ENCODE data around the gene GLRA1. TPM values are rescaled to one million over a fixed set of nuclear protein-coding genes. Genes with fewer than 3 reads are reported as not detected.

GLRA1 gene
- polyA plus RNA-seq, 1 donor (not counting 4 experiments of a cell fraction or from before 2014, with no cell fraction given) = not detected

DNA sequence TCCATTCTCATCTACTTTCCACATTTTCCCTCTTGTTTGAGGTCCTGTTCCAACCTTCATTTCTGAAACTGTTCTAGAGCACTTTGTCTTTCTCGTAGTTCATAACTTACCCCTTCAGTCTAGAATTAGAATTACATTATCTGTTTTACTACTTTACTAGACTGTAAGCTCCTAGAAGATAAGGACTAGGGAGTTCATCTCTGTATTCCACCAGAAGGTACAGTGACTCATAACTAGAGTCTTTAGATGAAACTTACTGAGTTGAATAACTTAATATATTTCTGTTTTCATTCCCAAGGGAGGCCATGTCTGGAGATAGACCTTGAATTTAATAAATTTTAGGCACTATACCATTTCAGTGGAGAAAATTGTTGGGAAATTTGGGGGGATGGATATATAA, 114.2 kb downstream of the GLRA1 start:
- peak overlapping the region; percentile 15 for H3K27ac ChIP-seq (ENCODE audit: control insufficient read depth, insufficient read depth, low read length)
- H4K20me1 ChIP-seq (ENCODE audit: control insufficient read depth, extremely low read depth, insufficient read depth, low read length) = no peaks in the 10 kb centered on the region
- no peaks in the 10 kb centered on the region for H3K4me1 ChIP-seq (ENCODE audit: control insufficient read depth, extremely low read depth, insufficient read depth, low read length)

DNA sequence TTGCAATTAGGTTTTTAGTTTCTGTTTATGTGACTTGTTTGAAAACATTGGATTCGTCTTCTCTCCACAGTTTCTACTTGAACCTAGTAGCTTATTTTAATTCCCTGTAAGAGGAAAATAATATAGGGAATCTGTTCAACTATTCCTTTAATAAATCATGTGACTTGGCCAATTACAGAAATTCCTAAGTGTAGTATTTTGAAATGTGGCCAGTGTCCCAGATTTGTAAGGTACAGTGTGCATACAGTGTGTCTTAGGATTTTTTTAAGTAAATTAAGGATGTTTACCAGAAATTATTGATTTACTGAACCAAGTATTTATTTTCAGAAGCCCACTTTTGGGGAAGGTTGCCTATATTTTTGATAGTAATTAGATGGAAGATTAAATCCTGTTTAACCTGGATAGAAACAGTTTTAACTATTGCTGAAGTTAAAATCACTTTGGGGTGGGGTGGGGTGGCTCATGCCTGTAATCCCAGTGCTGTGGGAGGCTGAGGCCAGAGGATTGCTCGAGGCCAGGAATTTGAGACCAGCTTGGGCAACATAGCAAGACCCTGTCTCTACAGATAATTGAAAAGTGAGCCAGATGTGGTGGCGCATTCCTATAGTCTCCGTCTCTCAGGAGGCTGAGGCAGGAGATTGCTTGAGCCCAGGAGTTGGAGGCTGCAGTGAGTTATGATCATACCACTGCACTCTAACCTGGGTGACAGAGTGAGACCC, 116.0 kb downstream of the GLRA1 start:
- Histone ChIP-seq H3K36me3 (ENCODE audit: control insufficient read depth in 2 of 2, extremely low read depth in 1 of 2, insufficient read depth in 2 of 2, low read length in 2 of 2) (peaks cover 27 to 38% of the 10 kb centered on the region in 2 experiments), H3K9ac (ENCODE audit: control insufficient read depth, extremely low read depth, insufficient read depth, low read length) (no peak overlapping the region), H3K4me2 (ENCODE audit: control insufficient read depth, extremely low read depth, insufficient read depth, low read depth, low read length) (no peak overlapping the region), H3K4me1 (ENCODE audit: control insufficient read depth, extremely low read depth, insufficient read depth, low read length) (no peaks in the 10 kb centered on the region), H3K9me3 (ENCODE audit: control insufficient read depth, low read depth, low read length) (no peaks in the 10 kb centered on the region), H3K79me2 (ENCODE audit: control insufficient read depth, insufficient read depth, low read length) (peaks cover 36% of the 10 kb centered on the region), H3K4me3 (ENCODE audit: control insufficient read depth in 2 of 3, extremely low read depth in 1 of 3, insufficient read depth in 2 of 3, low read depth in 1 of 3, low read length in 3 of 3) (no peak overlapping the region), H3K9me1 (ENCODE audit: control insufficient read depth, extremely low read depth, insufficient read depth, low read length) (no peaks in the 10 kb centered on the region), H3K27ac (ENCODE audit: control insufficient read depth, insufficient read depth, low read length) (no peak overlapping the region), H2AFZ (ENCODE audit: control insufficient read depth, low read length) (no peak overlapping the region), H4K20me1 (ENCODE audit: control insufficient read depth, extremely low read depth, insufficient read depth, low read length) (no peaks in the 10 kb centered on the region), H3K27me3 (ENCODE audit: control insufficient read depth, extremely low read depth, insufficient read depth, low read length) (no peaks in the 10 kb centered on the region)
- dilution Hi-C loops (cut with MboI; ENCODE audit: extremely low pct_ligation_motif_present, low sequenced_read_pairs) = no loop called here
- TF ChIP-seq, protein P1, sequence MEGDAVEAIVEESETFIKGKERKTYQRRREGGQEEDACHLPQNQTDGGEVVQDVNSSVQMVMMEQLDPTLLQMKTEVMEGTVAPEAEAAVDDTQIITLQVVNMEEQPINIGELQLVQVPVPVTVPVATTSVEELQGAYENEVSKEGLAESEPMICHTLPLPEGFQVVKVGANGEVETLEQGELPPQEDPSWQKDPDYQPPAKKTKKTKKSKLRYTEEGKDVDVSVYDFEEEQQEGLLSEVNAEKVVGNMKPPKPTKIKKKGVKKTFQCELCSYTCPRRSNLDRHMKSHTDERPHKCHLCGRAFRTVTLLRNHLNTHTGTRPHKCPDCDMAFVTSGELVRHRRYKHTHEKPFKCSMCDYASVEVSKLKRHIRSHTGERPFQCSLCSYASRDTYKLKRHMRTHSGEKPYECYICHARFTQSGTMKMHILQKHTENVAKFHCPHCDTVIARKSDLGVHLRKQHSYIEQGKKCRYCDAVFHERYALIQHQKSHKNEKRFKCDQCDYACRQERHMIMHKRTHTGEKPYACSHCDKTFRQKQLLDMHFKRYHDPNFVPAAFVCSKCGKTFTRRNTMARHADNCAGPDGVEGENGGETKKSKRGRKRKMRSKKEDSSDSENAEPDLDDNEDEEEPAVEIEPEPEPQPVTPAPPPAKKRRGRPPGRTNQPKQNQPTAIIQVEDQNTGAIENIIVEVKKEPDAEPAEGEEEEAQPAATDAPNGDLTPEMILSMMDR (optimal IDR thresholded peaks at IDR 0.05 in 1 of 3, IDR thresholded peaks at IDR 0.05 in 1 of 3, conservative IDR thresholded peaks at IDR 0.05 in 1 of 3; ENCODE audit: extremely low read depth in 1 of 3, insufficient read depth in 2 of 3, low read length in 3 of 3) = no peak
- no peak for TF ChIP-seq EZH2 (IDR thresholded peaks at IDR 0.05; ENCODE audit: low read length)
- FAIRE-seq (no peak), DNase-seq (ENCODE audit: low read depth, low spot score) (no peak)

More for the DNA sequence above, 114.2 kb downstream of the GLRA1 start:
- dilution Hi-C loops (cut with MboI; ENCODE audit: extremely low pct_ligation_motif_present, low sequenced_read_pairs) = no loop called here
- FAIRE-seq = no peak
- Histone ChIP-seq H3K27me3 (ENCODE audit: control insufficient read depth, extremely low read depth, insufficient read depth, low read length) (no peaks in the 10 kb centered on the region), H3K9me1 (ENCODE audit: control insufficient read depth, extremely low read depth, insufficient read depth, low read length) (no peaks in the 10 kb centered on the region), H3K9ac (ENCODE audit: control insufficient read depth, extremely low read depth, insufficient read depth, low read length) (no peak overlapping the region), H3K9me3 (ENCODE audit: control insufficient read depth, low read depth, low read length) (no peaks in the 10 kb centered on the region), H3K4me3 (ENCODE audit: control insufficient read depth in 2 of 3, extremely low read depth in 1 of 3, insufficient read depth in 2 of 3, low read depth in 1 of 3, low read length in 3 of 3) (no peak overlapping the region), H3K4me2 (ENCODE audit: control insufficient read depth, extremely low read depth, insufficient read depth, low read depth, low read length) (no peak overlapping the region), H3K36me3 (ENCODE audit: control insufficient read depth in 2 of 2, extremely low read depth in 1 of 2, insufficient read depth in 2 of 2, low read length in 2 of 2) (peaks cover 25 to 42% of the 10 kb centered on the region in 2 experiments), H3K79me2 (ENCODE audit: control insufficient read depth, insufficient read depth, low read length) (peaks cover 26% of the 10 kb centered on the region), H2AFZ (ENCODE audit: control insufficient read depth, low read length) (no peak overlapping the region)
- no peak for TF ChIP-seq EZH2 (IDR thresholded peaks at IDR 0.05; ENCODE audit: low read length)
- TF ChIP-seq, protein P1 (optimal IDR thresholded peaks at IDR 0.05 in 1 of 3, IDR thresholded peaks at IDR 0.05 in 1 of 3, conservative IDR thresholded peaks at IDR 0.05 in 1 of 3; ENCODE audit: extremely low read depth in 1 of 3, insufficient read depth in 2 of 3, low read length in 3 of 3) = no peak
- no peak for DNase-seq (ENCODE audit: low read depth, low spot score)
